Suprapubic skin (tissue), 4 donors: Measurements from ENCODE around the gene RNLS. TPM values are rescaled to one million over a fixed set of nuclear protein-coding genes. Genes with fewer than 3 reads are reported as not detected.

Experiments
- DNase-seq, 2 donors: peaks; one replicate each; pipeline ENCODE4 v3.0.0-alpha.2; 2019; ENCODE audit warnings: low spot score in 2 of 2
- H3K27ac ChIP-seq: fragments of 200-600 bp; sonication (generic); one replicate; pipeline ENCODE4 v1.5.1; 2019
- H3K27me3 ChIP-seq: fragments of 200-600 bp; sonication (generic); one replicate; pipeline ENCODE4 v1.5.1; 2019
- H3K36me3 ChIP-seq: fragments of 200-600 bp; sonication (generic); one replicate; pipeline ENCODE4 v1.5.1; 2019
- H3K4me1 ChIP-seq: fragments of 200-600 bp; sonication (generic); one replicate; pipeline ENCODE4 v1.5.1; 2019
- H3K4me3 ChIP-seq: fragments of 200-600 bp; sonication (generic); one replicate; pipeline ENCODE4 v1.5.1; 2019; ENCODE audit warnings: mild to moderate bottlenecking
- H3K9me3 ChIP-seq: fragments of 200-600 bp; sonication (generic); one replicate; pipeline ENCODE4 v1.5.1; 2019
- EP300 ChIP-seq: sonication (generic); formaldehyde crosslinking; IDR thresholded peaks from one replicate; pipeline ENCODE4 v1.6.1; 2017; ENCODE audit warnings: antibody characterized with exemption
- POLR2A ChIP-seq, 2 donors: fragments of 450-650 bp; IDR thresholded peaks; one replicate each; pipeline ENCODE4 v1.6.1; 2017; ENCODE audit warnings: antibody characterized with exemption in 2 of 2, mild to moderate bottlenecking in 2 of 2, moderate library complexity in 2 of 2
- POLR2AphosphoS5 ChIP-seq, 3 donors: sonication (generic); formaldehyde crosslinking; IDR thresholded peaks; one replicate each; pipeline ENCODE4 v1.6.1; 2017; ENCODE audit warnings: antibody characterized with exemption in 3 of 3
- WGBS: methylation state at CpG from one replicate; pipeline ENCODE4 v1.1.5; 2018; 5-methylcytosine and 5-hydroxymethylcytosine counted together
- total RNA-seq, 4 donors: library from RNA; depleted of rRNA; stranded (reverse); fragments of >200 nt; gene quantifications; one replicate each; pipeline ENCODE4 v1.1.0, GENCODE V29; 2016
- TF ChIP-seq, protein P1 (sequence below), 2 donors: fragments of 200-600 bp in 1 of 2; fragments of 450-650 bp in 1 of 2; sonication (generic) in 1 of 2; IDR thresholded peaks; one replicate each; pipeline ENCODE4 v1.5.1; 2016 to 2019; ENCODE audit warnings: antibody characterized with exemption in 2 of 2, mild to moderate bottlenecking in 1 of 2, moderate library complexity in 1 of 2

RNLS gene
- total RNA-seq, 4 donors from 2014 or later, result 9.8 to 23.7 (median 19.2) TPM

DNA sequence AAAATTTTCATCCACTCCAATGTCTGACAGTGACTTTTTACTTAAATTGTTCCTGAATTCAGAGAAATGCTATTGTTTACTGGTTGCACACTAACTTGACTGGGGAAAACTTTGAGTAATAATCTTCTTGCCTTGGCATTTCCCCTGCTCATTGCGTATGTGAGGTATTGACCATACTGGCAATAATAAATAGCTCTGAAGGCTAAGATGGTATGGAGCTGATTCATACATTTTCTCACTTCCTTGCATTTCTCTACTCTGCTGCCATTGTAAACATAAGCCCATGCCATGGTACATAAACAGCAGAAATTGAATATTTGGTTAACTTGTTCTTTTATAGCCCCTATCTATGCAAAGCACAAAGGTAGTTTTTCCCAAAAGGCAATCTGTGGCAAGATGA lies 290.0 kb downstream of the RNLS start:
- Histone ChIP-seq H3K36me3 (no peaks in the 10 kb centered on the region), H3K4me1 (no peaks in the 10 kb centered on the region), H3K27ac (no peak overlapping the region), H3K9me3 (no peaks in the 10 kb centered on the region), H3K4me3 (no peak overlapping the region), H3K27me3 (no peaks in the 10 kb centered on the region)
- TF ChIP-seq POLR2A (IDR thresholded peaks at IDR 0.05) (no peak), POLR2AphosphoS5 (IDR thresholded peaks at IDR 0.05) (no peak), EP300 (no peak)
- TF ChIP-seq, protein P1, sequence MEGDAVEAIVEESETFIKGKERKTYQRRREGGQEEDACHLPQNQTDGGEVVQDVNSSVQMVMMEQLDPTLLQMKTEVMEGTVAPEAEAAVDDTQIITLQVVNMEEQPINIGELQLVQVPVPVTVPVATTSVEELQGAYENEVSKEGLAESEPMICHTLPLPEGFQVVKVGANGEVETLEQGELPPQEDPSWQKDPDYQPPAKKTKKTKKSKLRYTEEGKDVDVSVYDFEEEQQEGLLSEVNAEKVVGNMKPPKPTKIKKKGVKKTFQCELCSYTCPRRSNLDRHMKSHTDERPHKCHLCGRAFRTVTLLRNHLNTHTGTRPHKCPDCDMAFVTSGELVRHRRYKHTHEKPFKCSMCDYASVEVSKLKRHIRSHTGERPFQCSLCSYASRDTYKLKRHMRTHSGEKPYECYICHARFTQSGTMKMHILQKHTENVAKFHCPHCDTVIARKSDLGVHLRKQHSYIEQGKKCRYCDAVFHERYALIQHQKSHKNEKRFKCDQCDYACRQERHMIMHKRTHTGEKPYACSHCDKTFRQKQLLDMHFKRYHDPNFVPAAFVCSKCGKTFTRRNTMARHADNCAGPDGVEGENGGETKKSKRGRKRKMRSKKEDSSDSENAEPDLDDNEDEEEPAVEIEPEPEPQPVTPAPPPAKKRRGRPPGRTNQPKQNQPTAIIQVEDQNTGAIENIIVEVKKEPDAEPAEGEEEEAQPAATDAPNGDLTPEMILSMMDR (IDR thresholded peaks at IDR 0.05), result no peak
- 87% methylated on average over 1 of the region's 1 CpG for WGBS
- DNase-seq, result no peak

DNA sequence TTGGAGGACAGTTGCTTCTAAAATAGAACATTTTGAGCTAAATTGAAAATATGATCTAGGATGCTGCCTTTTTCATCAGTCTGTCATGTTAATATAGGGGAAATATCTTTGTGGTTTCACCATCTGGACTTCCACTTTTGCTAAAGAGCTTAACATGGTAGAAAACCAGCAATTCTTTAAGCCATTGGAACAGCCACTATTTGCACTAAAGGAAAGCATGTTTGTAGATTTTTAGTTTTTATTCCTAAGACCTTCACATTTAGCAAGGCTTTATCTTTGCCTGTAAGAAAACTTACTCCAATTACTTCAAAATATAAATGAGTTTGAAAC lies 291.0 kb downstream of the RNLS start:
- TF ChIP-seq, protein P1 (IDR thresholded peaks at IDR 0.05), result no peak
- TF ChIP-seq POLR2AphosphoS5 (IDR thresholded peaks at IDR 0.05), result no peak
- TF ChIP-seq EP300, result no peak
- TF ChIP-seq POLR2A (IDR thresholded peaks at IDR 0.05), result no peak

DNA sequence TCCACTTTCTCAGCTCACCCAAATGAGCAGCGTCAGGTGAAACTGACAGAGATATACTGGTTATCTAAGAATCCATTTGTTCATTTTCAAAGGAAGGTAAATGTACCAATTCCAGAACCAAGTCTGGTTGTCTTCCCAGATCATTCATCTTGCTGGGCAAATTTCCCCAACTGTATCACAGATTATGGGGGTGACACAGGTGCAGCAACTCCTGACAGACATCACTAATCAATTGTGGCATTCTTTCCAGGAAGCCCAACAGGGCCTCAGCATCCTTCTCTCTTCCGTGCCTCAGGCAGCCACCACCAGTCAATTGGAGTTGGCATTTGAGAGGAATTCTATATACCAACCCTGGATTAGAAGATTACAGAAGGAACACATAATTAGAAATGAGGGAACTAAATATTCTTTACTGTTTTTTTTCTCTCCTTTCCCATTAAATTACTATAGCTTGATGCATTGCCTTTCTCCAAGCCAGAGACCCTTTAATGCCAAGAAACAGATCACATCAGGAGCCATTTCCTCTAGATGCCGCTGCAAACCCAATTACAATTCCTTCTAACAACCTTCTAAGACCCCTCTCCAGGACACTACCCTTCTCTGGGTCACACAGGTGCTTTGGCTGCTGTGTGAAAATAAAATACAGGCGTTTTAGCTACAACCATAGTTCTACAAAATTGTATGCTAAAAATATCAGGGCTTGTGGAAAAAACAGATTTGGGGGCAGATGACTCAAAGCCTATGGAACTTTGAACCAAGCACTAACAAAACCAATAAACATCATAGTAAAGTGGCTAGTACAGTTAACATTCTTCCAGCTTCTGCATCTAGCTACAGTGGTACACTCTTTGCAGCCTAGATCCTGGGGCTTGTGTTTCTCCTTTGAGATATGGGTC lies 291.6 kb downstream of the RNLS start:
- Histone ChIP-seq H3K4me3 (no peak overlapping the region), H3K4me1 (no peaks in the 10 kb centered on the region), H3K27me3 (no peaks in the 10 kb centered on the region), H3K9me3 (no peaks in the 10 kb centered on the region), H3K36me3 (no peaks in the 10 kb centered on the region), H3K27ac (no peak overlapping the region)
- WGBS, result 96% methylated on average over 4 of the region's 4 CpGs
- TF ChIP-seq, protein P1 (IDR thresholded peaks at IDR 0.05), result no peak
- TF ChIP-seq POLR2AphosphoS5 (IDR thresholded peaks at IDR 0.05) (no peak), EP300 (no peak), POLR2A (IDR thresholded peaks at IDR 0.05) (no peak)
- no peak for DNase-seq

More for the DNA sequence above, 291.0 kb downstream of the RNLS start:
- Histone ChIP-seq H3K4me1 (no peaks in the 10 kb centered on the region), H3K36me3 (no peaks in the 10 kb centered on the region), H3K27ac (no peak overlapping the region), H3K4me3 (no peak overlapping the region), H3K9me3 (no peaks in the 10 kb centered on the region), H3K27me3 (no peaks in the 10 kb centered on the region)
- no peak for DNase-seq

- TF ChIP-seq POLR2AphosphoS5 (IDR thresholded peaks at IDR 0.05) (no peak), POLR2A (IDR thresholded peaks at IDR 0.05) (no peak), EP300 (no peak)
- TF ChIP-seq, protein P1 (IDR thresholded peaks at IDR 0.05), result no peak
- no peak overlapping the region for H3K4me3 ChIP-seq
- no peak for DNase-seq
- no peaks in the 10 kb centered on the region for H3K36me3 ChIP-seq
- no peaks in the 10 kb centered on the region for H3K9me3 ChIP-seq
- H3K27me3 ChIP-seq, result no peaks in the 10 kb centered on the region
- H3K4me1 ChIP-seq, result no peaks in the 10 kb centered on the region
- no peak overlapping the region for H3K27ac ChIP-seq
Measured at GRCh38 chr10:88289342-88289741, 293.8 kb downstream of the RNLS start.

DNA sequence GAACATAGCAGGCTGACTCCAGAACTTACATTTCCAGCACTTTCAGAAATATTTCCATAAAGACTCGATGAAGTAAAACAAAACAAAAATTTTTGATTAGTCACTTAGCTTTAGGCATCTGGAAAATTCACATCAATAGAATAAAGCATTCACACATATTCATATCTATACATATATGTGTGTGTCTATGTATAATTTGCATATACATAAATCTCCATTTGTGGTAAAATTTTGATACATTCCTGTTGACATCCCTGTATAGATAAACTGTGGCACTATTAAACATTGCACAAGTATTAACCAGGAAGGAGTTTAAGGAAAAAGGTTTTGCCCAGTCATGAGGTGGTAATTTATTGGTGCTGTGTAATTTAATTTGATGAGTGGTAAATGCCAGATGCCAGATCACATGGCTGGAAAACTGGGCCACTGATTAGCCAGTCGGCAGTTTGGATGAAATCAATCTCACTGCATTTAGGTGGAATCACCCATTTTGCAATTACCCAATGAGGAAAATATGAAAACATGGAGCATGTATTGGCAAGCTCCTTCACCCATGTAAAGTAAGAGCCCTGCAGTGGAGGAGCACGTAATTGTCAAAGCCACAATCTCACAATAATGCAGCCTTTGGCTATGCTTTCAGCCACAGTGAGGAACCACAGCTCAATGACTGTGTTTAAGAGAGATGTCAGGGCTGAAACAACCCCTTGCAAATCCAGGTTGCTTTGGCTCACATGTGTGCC lies 294.6 kb downstream of the RNLS start:
- TF ChIP-seq POLR2A (IDR thresholded peaks at IDR 0.05) (no peak), POLR2AphosphoS5 (IDR thresholded peaks at IDR 0.05) (no peak), EP300 (no peak)
- TF ChIP-seq, protein P1 (IDR thresholded peaks at IDR 0.05), result no peak
- Histone ChIP-seq H3K4me1 (no peaks in the 10 kb centered on the region), H3K36me3 (no peaks in the 10 kb centered on the region), H3K27ac (no peak overlapping the region), H3K4me3 (no peak overlapping the region), H3K27me3 (no peaks in the 10 kb centered on the region), H3K9me3 (no peaks in the 10 kb centered on the region)
- DNase-seq, result no peak
- 69% methylated on average over 3 of the region's 3 CpGs for WGBS
